GM19351 (cell line): ENCODE measurements around the gene OPCML.

Experiments used
- ATAC-seq: cut with Tn5 transposase; IDR thresholded peaks from one replicate; pipeline ENCODE4 v1.9.1; 2021; ENCODE audit warnings: mild to moderate bottlenecking, moderate library complexity; ENCODE audit not compliant: unreplicated experiment

The OPCML gene

GRCh38 chr11:133146697-133147306, 385.5 kb downstream of the OPCML start:
- ATAC-seq = no peak

- no peak for ATAC-seq
Observed at GRCh38 chr11:133137939-133138338, 394.4 kb downstream of the OPCML start.

- ATAC-seq = no peak
Observed at GRCh38 chr11:133137270-133137669, 395.0 kb downstream of the OPCML start.

GRCh38 chr11:133136376-133136775, 395.9 kb downstream of the OPCML start:
- ATAC-seq = no peak

GRCh38 chr11:133134314-133135173, 397.8 kb downstream of the OPCML start:
- ATAC-seq = peak; percentile 98

- no peak for ATAC-seq
Observed at GRCh38 chr11:133133606-133134005, 398.7 kb downstream of the OPCML start.

- no peak for ATAC-seq
Observed at GRCh38 chr11:133133050-133133449, 399.3 kb downstream of the OPCML start.

- ATAC-seq = no peak
Observed at GRCh38 chr11:133127741-133128140, 404.6 kb downstream of the OPCML start.

- no peak for ATAC-seq
Observed at GRCh38 chr11:133123796-133124195, 408.5 kb downstream of the OPCML start.

- no peak for ATAC-seq
Observed at GRCh38 chr11:133123366-133123765, 408.9 kb downstream of the OPCML start.

- ATAC-seq = no peak
Observed at GRCh38 chr11:133122256-133122655, 410.0 kb downstream of the OPCML start.

- no peak for ATAC-seq
Observed at GRCh38 chr11:133118563-133119268, 413.6 kb downstream of the OPCML start.

GRCh38 chr11:133115099-133115498, 417.2 kb downstream of the OPCML start:
- no peak for ATAC-seq

- no peak for ATAC-seq
Observed at GRCh38 chr11:133107763-133108162, 424.5 kb downstream of the OPCML start.

- no peak for ATAC-seq
Observed at GRCh38 chr11:133107136-133107535, 425.2 kb downstream of the OPCML start.

GRCh38 chr11:133106417-133106816, 425.9 kb downstream of the OPCML start:
- ATAC-seq = no peak

- no peak for ATAC-seq
Observed at GRCh38 chr11:133104009-133104744, 428.1 kb downstream of the OPCML start.

- ATAC-seq = no peak
Observed at GRCh38 chr11:133096981-133097380, 435.3 kb downstream of the OPCML start.

GRCh38 chr11:133086518-133086917, 445.8 kb downstream of the OPCML start:
- no peak for ATAC-seq

- ATAC-seq = peak; percentile 90
Observed at GRCh38 chr11:133082841-133083488, 449.3 kb downstream of the OPCML start.

GRCh38 chr11:133082453-133082781, 449.9 kb downstream of the OPCML start:
- ATAC-seq = no peak
